Neural cell (in vitro differentiated cells): Measurements from ENCODE around the gene ROPN1B. TPM values are rescaled to one million over a fixed set of nuclear protein-coding genes. Genes with fewer than 3 reads are reported as not detected.
"Not testable (repeated sequence)": the region's sequence is repeated elsewhere in the genome, so short reads cannot be mapped to it uniquely, and the experiment has no call there.

Experiments
- H2AFZ ChIP-seq: fragments of 200-600, 300-800 bp; sonication (generic), shearing (Covaris generic); 2 replicates; pipeline ENCODE4 v1.6.0; 2014; ENCODE audit warnings: low read depth, mild to moderate bottlenecking, antibody characterized with exemption, low read length, moderate library complexity
- H3F3A ChIP-seq: fragments of 200-600 bp; shearing (Covaris generic); 2 replicates; pipeline ENCODE4 v1.6.1; 2016; ENCODE audit warnings: mild to moderate bottlenecking, moderate library complexity, mixed read lengths, antibody characterized with exemption, low read length; ENCODE audit not compliant: insufficient read depth, poor library complexity, severe bottlenecking
- H3K27ac ChIP-seq: fragments of 200-600, 300-800 bp; sonication (generic), shearing (Covaris generic); 2 replicates; pipeline ENCODE4 v1.5.1; 2014; ENCODE audit warnings: mild to moderate bottlenecking, low read length, moderate library complexity
- H3K27me3 ChIP-seq: fragments of 300-800, 200-600 bp; sonication (generic), shearing (Covaris generic); 2 replicates; pipeline ENCODE4 v1.6.0; 2014; ENCODE audit warnings: mild to moderate bottlenecking, low read depth, low read length, moderate library complexity; ENCODE audit not compliant: insufficient read depth
- H3K36me3 ChIP-seq: fragments of 300-800, 200-600 bp; sonication (generic), shearing (Covaris generic); 2 replicates; pipeline ENCODE4 v1.5.1; 2014; ENCODE audit warnings: mild to moderate bottlenecking, antibody characterized with exemption, low read length, moderate library complexity; ENCODE audit not compliant: insufficient read depth
- H3K4me2 ChIP-seq: fragments of 300-800, 200-600 bp; sonication (generic), shearing (Covaris generic); 2 replicates; pipeline ENCODE4 v1.6.0; 2014; ENCODE audit warnings: mild to moderate bottlenecking, low read length
- H3K4me3 ChIP-seq: fragments of 300-800, 200-600 bp; sonication (generic), shearing (Covaris generic); 2 replicates; pipeline ENCODE4 v1.5.1; 2014; ENCODE audit warnings: mild to moderate bottlenecking, low read length, moderate library complexity
- H3K79me2 ChIP-seq: fragments of 200-600 bp; shearing (Covaris generic); replicated peaks from 2 replicates; pipeline ENCODE4 v1.6.0; 2014; ENCODE audit warnings: mild to moderate bottlenecking, low read length, moderate library complexity; ENCODE audit not compliant: insufficient read depth
- H3K9ac ChIP-seq: fragments of 300-800, 200-600 bp; sonication (generic), shearing (Covaris generic); 2 replicates; pipeline ENCODE4 v1.6.1; 2016; ENCODE audit warnings: mild to moderate bottlenecking, low read length, mixed read lengths
- H3K9me2 ChIP-seq: fragments of 200-600 bp; shearing (Covaris generic); 2 replicates; pipeline ENCODE4 v1.6.1; 2016; ENCODE audit warnings: mild to moderate bottlenecking, low read length, mixed read lengths; ENCODE audit not compliant: insufficient read depth
- H3K9me3 ChIP-seq: fragments of 200-600, 300-800 bp; sonication (generic), shearing (Covaris generic); 2 replicates; pipeline ENCODE4 v1.6.1; 2016; ENCODE audit warnings: mild to moderate bottlenecking, mixed run types, low read length, moderate library complexity, mixed read lengths
- H4K20me1 ChIP-seq: fragments of 200-600 bp; shearing (Covaris generic); 2 replicates; pipeline ENCODE4 v1.6.1; 2016; ENCODE audit warnings: mild to moderate bottlenecking, mixed run types; ENCODE audit not compliant: insufficient read depth
- CTCF ChIP-seq: fragments of 450-650 bp; IDR thresholded peaks from 2 replicates; pipeline ENCODE4 v1.5.1; 2014; ENCODE audit warnings: antibody characterized with exemption, mild to moderate bottlenecking, moderate library complexity; ENCODE audit not compliant: poor library complexity, severe bottlenecking
- SMC3 ChIP-seq: fragments of 450-650 bp; conservative IDR thresholded peaks from 2 replicates; pipeline ENCODE4 v1.6.1; 2014; ENCODE audit warnings: antibody characterized with exemption, mild to moderate bottlenecking, moderate library complexity; ENCODE audit not compliant: poor library complexity
- polyA plus RNA-seq: library from polyadenylated mRNA; depleted of rRNA; stranded (reverse); fragments of >200 nt; gene quantifications from 2 replicates; pipeline ENCODE4 v1.2.3, GENCODE V29; 2014

ROPN1B gene
- polyA plus RNA-seq, 1 donor from 2014 or later: 0.11 TPM

DNA sequence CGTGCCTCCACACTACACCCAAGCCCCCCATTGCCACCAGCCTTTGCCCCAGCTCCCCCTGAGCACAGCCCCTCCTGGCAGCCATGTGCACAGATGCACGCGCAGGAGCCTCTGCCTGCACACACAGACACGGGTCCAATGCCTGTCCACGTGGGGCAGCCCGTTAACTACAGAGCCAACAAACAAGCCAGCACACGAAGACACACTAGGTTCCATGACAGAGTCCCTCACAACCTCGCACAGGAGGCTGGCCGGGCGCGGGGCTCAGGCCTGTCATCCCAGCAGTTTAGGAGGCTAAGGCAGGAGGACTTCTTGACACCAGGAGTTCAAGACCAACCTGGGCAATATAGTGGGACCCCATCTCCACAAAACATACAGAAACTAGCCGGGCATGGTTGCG, 43.3 kb upstream of the ROPN1B start:
- H3K36me3 ChIP-seq, H3K9me3 ChIP-seq, H3K9ac ChIP-seq, H3F3A ChIP-seq, H4K20me1 ChIP-seq, H3K79me2 ChIP-seq, H3K27me3 ChIP-seq, H2AFZ ChIP-seq, H3K4me2 ChIP-seq, H3K27ac ChIP-seq, H3K4me3 ChIP-seq, H3K9me2 ChIP-seq: not testable (repeated sequence)

- not testable (repeated sequence) for H3K4me3 ChIP-seq, H3K36me3 ChIP-seq, H3F3A ChIP-seq, H3K4me2 ChIP-seq, H3K27me3 ChIP-seq, H3K27ac ChIP-seq, H3K79me2 ChIP-seq, H3K9ac ChIP-seq, H2AFZ ChIP-seq, H3K9me3 ChIP-seq, H3K9me2 ChIP-seq, H4K20me1 ChIP-seq
- TF ChIP-seq CTCF: peak; percentile 58
- TF ChIP-seq SMC3: peak; percentile 39
Measured at GRCh38 chr3:125928771-125929545, 40.0 kb upstream of the ROPN1B start.

DNA sequence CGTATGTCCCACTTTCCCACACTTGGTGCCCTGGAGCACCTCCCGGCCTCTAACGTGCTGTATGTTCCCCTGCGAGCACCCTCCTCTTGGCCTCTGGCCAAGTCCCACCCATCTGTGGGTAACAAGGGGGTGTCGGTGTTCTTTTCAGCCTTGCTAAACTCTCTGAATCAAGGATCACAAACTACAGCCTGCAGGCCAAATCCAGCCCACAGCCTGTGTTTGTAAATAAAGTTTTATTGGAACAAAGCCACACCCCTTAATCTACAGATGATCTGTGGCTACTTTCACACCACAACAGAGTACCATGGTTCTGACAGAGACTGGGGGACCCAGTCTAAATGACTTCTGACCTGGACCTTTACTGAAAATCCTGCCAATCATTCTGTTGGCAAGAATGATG, 39.2 kb upstream of the ROPN1B start:
- not testable (repeated sequence) for H4K20me1 ChIP-seq, H3F3A ChIP-seq, H3K4me2 ChIP-seq, H3K79me2 ChIP-seq, H3K27me3 ChIP-seq, H3K36me3 ChIP-seq, H3K27ac ChIP-seq, H3K9ac ChIP-seq, H3K4me3 ChIP-seq, H2AFZ ChIP-seq, H3K9me2 ChIP-seq, H3K9me3 ChIP-seq

DNA sequence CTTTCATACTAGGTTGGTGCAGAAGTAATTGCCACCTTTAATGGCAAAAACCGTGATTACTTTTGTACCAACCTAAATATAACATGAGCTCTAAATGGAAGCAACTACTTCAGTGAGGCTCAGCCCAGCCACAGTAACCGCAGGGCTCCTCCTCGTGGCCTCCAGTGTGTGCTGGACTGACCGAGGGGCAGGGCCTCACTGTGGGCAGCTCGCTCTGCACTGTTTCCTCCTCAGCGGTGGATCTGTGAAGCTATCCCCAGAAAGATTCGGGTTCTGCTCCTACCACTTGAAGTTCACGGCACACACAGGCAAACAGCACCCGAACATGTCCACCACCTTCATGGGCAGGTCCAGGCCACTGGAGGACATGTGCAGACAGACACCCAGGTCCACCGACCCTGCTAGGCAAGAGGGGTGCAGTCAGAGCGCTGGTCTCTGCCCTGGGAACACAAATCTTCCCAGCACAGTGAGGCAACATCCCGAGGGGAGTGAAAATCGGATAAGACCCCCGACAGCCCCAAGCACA, 37.6 kb upstream of the ROPN1B start:
- H3K9me2 ChIP-seq, H3K9me3 ChIP-seq, H3K4me3 ChIP-seq, H3K27ac ChIP-seq, H3K9ac ChIP-seq, H3K27me3 ChIP-seq, H3F3A ChIP-seq, H2AFZ ChIP-seq, H3K79me2 ChIP-seq, H3K36me3 ChIP-seq, H3K4me2 ChIP-seq, H4K20me1 ChIP-seq: not testable (repeated sequence)

- not testable (repeated sequence) for H3K36me3 ChIP-seq, H3K9ac ChIP-seq, H3K4me2 ChIP-seq, H3K27ac ChIP-seq, H3F3A ChIP-seq, H4K20me1 ChIP-seq, H2AFZ ChIP-seq, H3K9me3 ChIP-seq, H3K27me3 ChIP-seq, H3K9me2 ChIP-seq, H3K4me3 ChIP-seq, H3K79me2 ChIP-seq
Measured at GRCh38 chr3:125933397-125934173, 35.4 kb upstream of the ROPN1B start.

GRCh38 chr3:125935252-125935874, 33.6 kb upstream of the ROPN1B start:
- H3K9ac ChIP-seq: not testable (repeated sequence)

More at GRCh38 chr3:125935252-125935874, 33.6 kb upstream of the ROPN1B start:
- not testable (repeated sequence) for H3K9me3 ChIP-seq, H4K20me1 ChIP-seq, H3K4me2 ChIP-seq, H3K4me3 ChIP-seq, H3K9me2 ChIP-seq, H3K27me3 ChIP-seq, H2AFZ ChIP-seq, H3K27ac ChIP-seq, H3F3A ChIP-seq, H3K79me2 ChIP-seq, H3K36me3 ChIP-seq
